SK-N-MC (cell line): ENCODE results near the gene MINAR2.

ENCODE experiments used
- DNase-seq: peaks from one replicate; pipeline ENCODE4 v3.0.0-alpha.2; 2011; ENCODE audit warnings: low read depth, low spot score
- H3K27ac ChIP-seq: fragments of 200-600 bp; sonication (generic); 2 replicates; pipeline ENCODE4 v1.5.1; 2016; ENCODE audit warnings: mixed run types
- H3K36me3 ChIP-seq: fragments of 200-600 bp; sonication (generic); 2 replicates; pipeline ENCODE4 v1.6.1; 2017; ENCODE audit warnings: antibody characterized with exemption, low read length, mixed read lengths; ENCODE audit not compliant: insufficient read depth
- H3K4me3 ChIP-seq: fragments of 200-600 bp; sonication (generic); 2 replicates; pipeline ENCODE4 v1.5.1; 2016
- H3K9ac ChIP-seq: fragments of 200-600 bp; sonication (generic); 2 replicates; pipeline ENCODE4 v1.8.0; 2017; ENCODE audit warnings: mixed run types, mixed read lengths; ENCODE audit not compliant: insufficient read length
- H3K9me3 ChIP-seq: fragments of 200-600 bp; sonication (generic); 2 replicates; pipeline ENCODE4 v1.6.1; 2017; ENCODE audit warnings: low read depth, mild to moderate bottlenecking, antibody characterized with exemption, low read length, moderate library complexity, mixed read lengths
- EZH2 ChIP-seq: fragments of 200-600 bp; sonication (generic); IDR thresholded peaks from one replicate; pipeline ENCODE4 v1.6.1; 2017; ENCODE audit warnings: antibody characterized with exemption
- FOXP2 ChIP-seq: optimal IDR thresholded peaks from 2 replicates; pipeline ENCODE3; 2011; ENCODE audit warnings: mild to moderate bottlenecking, moderate library complexity; ENCODE audit not compliant: insufficient read depth; ENCODE audit errors: extremely low read length, control extremely low read depth
- POLR2AphosphoS5 ChIP-seq: IDR thresholded peaks from 2 replicates; pipeline ENCODE4 v1.6.1; 2012; ENCODE audit warnings: mild to moderate bottlenecking, low read depth, low read length, borderline replicate concordance

MINAR2 gene

GRCh38 chr5:129767927-129768380, 20.1 kb downstream of the MINAR2 start:
- peak; percentile 83 for DNase-seq
- Histone ChIP-seq H3K9ac (no peak overlapping the region), H3K9me3 (no peaks in the 10 kb centered on the region)

GRCh38 chr5:129768735-129769134, 20.8 kb downstream of the MINAR2 start:
- Histone ChIP-seq H3K9ac (no peak overlapping the region), H3K27ac (no peak overlapping the region), H3K36me3 (no peaks in the 10 kb centered on the region), H3K4me3 (no peak overlapping the region), H3K9me3 (no peaks in the 10 kb centered on the region)
- TF ChIP-seq POLR2AphosphoS5: no peak
- TF ChIP-seq FOXP2: no peak
- no peak for TF ChIP-seq EZH2
- DNase-seq: no peak

More at GRCh38 chr5:129767927-129768380, 20.1 kb downstream of the MINAR2 start:
- Histone ChIP-seq H3K27ac (no peak overlapping the region), H3K4me3 (no peak overlapping the region), H3K36me3 (no peaks in the 10 kb centered on the region)
- TF ChIP-seq EZH2 (no peak), POLR2AphosphoS5 (no peak), FOXP2 (no peak)

GRCh38 chr5:129770024-129770820, 22.3 kb downstream of the MINAR2 start:
- Histone ChIP-seq H3K36me3 (no peaks in the 10 kb centered on the region), H3K27ac (no peak overlapping the region), H3K9me3 (no peaks in the 10 kb centered on the region), H3K9ac (no peak overlapping the region), H3K4me3 (no peak overlapping the region)
- DNase-seq: no peak
- TF ChIP-seq POLR2AphosphoS5: no peak
- no peak for TF ChIP-seq EZH2
- no peak for TF ChIP-seq FOXP2

DNA sequence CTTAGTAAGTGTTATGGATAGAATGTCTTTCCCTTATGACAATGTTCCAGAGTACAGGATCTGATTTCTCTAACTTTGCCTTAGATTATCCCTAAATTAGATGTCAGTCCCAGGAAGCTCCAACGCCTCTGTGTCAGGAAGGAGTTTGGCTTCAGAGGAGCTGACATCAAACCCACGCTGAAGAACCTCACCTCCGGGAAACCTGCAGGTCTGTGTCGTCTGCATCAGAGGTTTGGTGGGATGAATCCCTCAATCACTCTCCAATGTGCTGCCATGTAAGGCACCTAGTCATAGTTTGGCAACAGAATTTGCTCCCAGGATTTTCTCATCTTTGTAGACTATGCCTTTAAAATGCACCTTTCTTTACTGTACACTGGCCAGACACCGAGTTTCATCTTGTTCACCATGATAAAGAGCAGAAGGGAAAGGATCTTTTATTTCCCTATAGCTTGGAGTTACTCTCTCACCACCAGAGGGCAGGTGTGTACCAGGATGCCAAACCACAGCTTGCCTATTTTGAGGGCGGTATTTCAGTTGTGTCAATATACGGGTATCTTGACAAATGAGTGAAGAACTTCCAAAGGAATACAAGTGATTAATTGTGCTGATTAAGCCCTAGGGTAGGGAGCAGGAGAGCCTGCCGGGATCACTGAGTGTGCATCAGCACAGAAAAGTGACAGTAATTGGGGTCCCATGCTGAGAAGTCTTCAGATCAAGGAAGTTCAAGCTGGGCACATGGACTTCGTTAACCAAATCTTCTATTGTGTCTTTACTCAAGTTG, 23.4 kb downstream of the MINAR2 start:
- peak overlapping the region; percentile 17; the same call in 1 of the 2 replicates for H3K4me3 ChIP-seq
- peak; percentile 62 for DNase-seq
- no peaks in the 10 kb centered on the region for H3K36me3 ChIP-seq
- no peak overlapping the region for H3K9ac ChIP-seq
- no peak overlapping the region for H3K27ac ChIP-seq
- TF ChIP-seq POLR2AphosphoS5 (no peak), EZH2 (no peak), FOXP2 (no peak)
- no peaks in the 10 kb centered on the region for H3K9me3 ChIP-seq

GRCh38 chr5:129773376-129773775, 25.5 kb downstream of the MINAR2 start:
- TF ChIP-seq FOXP2 (no peak), POLR2AphosphoS5 (no peak), EZH2 (no peak)
- Histone ChIP-seq H3K4me3 (no peak overlapping the region), H3K36me3 (no peaks in the 10 kb centered on the region), H3K27ac (no peak overlapping the region), H3K9me3 (no peaks in the 10 kb centered on the region), H3K9ac (no peak overlapping the region)
- DNase-seq: no peak

DNA sequence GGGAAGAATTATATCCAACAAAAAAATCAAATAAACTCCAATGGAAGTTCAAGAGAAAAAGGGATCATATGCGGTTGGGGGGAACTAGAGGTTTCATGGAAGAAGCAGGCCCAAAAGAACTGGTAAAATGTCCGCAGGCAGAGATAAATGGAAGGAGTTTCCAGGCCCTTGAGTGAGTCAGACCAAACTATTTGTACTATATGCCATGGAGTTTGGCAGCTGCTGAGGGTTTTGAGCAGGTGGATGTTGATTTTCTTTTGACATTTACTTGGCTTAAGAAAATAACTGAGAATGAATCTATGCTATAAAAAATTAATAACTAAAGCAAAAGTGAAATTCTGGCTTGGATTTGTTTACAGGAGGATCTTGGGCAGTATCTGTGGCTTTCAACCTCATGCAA, 33.7 kb downstream of the MINAR2 start:
- no peak overlapping the region for H3K4me3 ChIP-seq
- DNase-seq: no peak
- H3K9me3 ChIP-seq: no peaks in the 10 kb centered on the region
- no peaks in the 10 kb centered on the region for H3K36me3 ChIP-seq
- TF ChIP-seq POLR2AphosphoS5: no peak
- TF ChIP-seq EZH2: no peak
- no peak for TF ChIP-seq FOXP2
- no peak overlapping the region for H3K9ac ChIP-seq
- H3K27ac ChIP-seq: no peak overlapping the region

- no peak for DNase-seq
- Histone ChIP-seq H3K36me3 (no peaks in the 10 kb centered on the region), H3K9ac (no peak overlapping the region), H3K27ac (no peak overlapping the region), H3K4me3 (no peak overlapping the region), H3K9me3 (no peaks in the 10 kb centered on the region)
- TF ChIP-seq POLR2AphosphoS5 (no peak), FOXP2 (no peak), EZH2 (no peak)
Observed at GRCh38 chr5:129803403-129803802, 55.5 kb downstream of the MINAR2 start.

GRCh38 chr5:129804705-129805104, 56.8 kb downstream of the MINAR2 start:
- DNase-seq: no peak
- no peak overlapping the region for H3K4me3 ChIP-seq
- no peak for TF ChIP-seq FOXP2
- no peak for TF ChIP-seq EZH2
- no peak for TF ChIP-seq POLR2AphosphoS5
- H3K27ac ChIP-seq: no peak overlapping the region
- no peaks in the 10 kb centered on the region for H3K36me3 ChIP-seq
- no peaks in the 10 kb centered on the region for H3K9me3 ChIP-seq
- no peak overlapping the region for H3K9ac ChIP-seq
